Uterus (tissue), 4 donors: Measurements from ENCODE around the gene PACRG. TPM values are rescaled to one million over a fixed set of nuclear protein-coding genes. Genes with fewer than 3 reads are reported as not detected.

Experiments
- DNase-seq, 2 donors: peaks; one replicate each; pipeline ENCODE4 v3.0.0-alpha.2; 2019 to 2020
- H3K27ac ChIP-seq, 2 donors: fragments of 200-600 bp; sonication (generic); 1 replicate in 1 of 2; 2 replicates in 1 of 2; pipeline ENCODE4 v1.5.1; 2016 to 2018
- H3K27me3 ChIP-seq, 2 donors: fragments of 200-600 bp; sonication (generic); one replicate each; pipeline ENCODE4 v1.5.1; 2018 to 2019; ENCODE audit warnings: control low read depth in 1 of 2
- H3K36me3 ChIP-seq, 2 donors: fragments of 200-600 bp; sonication (generic); one replicate each; pipeline ENCODE4 v1.5.1; 2019; ENCODE audit warnings: control low read depth in 1 of 2
- H3K4me1 ChIP-seq, 2 donors: fragments of 200-600 bp; sonication (generic); one replicate each; pipeline ENCODE4 v1.5.1; 2018 to 2019; ENCODE audit warnings: control low read depth in 1 of 2
- H3K4me3 ChIP-seq, 2 donors: fragments of 200-600 bp; sonication (generic); 1 replicate in 1 of 2; 2 replicates in 1 of 2; pipeline ENCODE4 v1.5.1; 2018 to 2019; ENCODE audit warnings: mild to moderate bottlenecking in 1 of 2
- H3K9me3 ChIP-seq, 2 donors: fragments of 200-600 bp; sonication (generic); one replicate each; pipeline ENCODE4 v1.5.1; 2019; ENCODE audit warnings: control low read depth in 1 of 2
- CTCF ChIP-seq, 4 experiments: fragments of 200-600 bp in 2 of 4; fragments of 450-650 bp in 2 of 4; sonication (generic) in 2 of 4; IDR thresholded peaks; one replicate each; pipeline ENCODE4 v1.5.1; 2016 to 2019; ENCODE audit warnings: antibody characterized with exemption in 4 of 4, mild to moderate bottlenecking in 2 of 4, moderate library complexity in 1 of 4
- POLR2A ChIP-seq, 2 donors: fragments of 450-650 bp; IDR thresholded peaks; one replicate each; pipeline ENCODE4 v1.6.1; 2016; ENCODE audit warnings: antibody characterized with exemption in 2 of 2, mild to moderate bottlenecking in 1 of 2, moderate library complexity in 1 of 2
- intact Hi-C: fragments of 100-400 bp; cut with DNase I; formaldehyde crosslinking; loops from one replicate; pipeline ENCODE4 v1.15.1; 2023; ENCODE audit warnings: low total_unique reads
- total RNA-seq, 4 donors: library from RNA; depleted of rRNA in 3 of 4; stranded (reverse); fragments of >200 nt in 3 of 4; gene quantifications; one replicate each; pipeline versions ENCODE4 v1.1.0 to v1.2.4, GENCODE V29; 2014 to 2023
- donor health status: DM: yes; HTN: yes; CAD: no.

The PACRG gene
- total RNA-seq, 4 donors from 2014 or later, result 4.6 to 12.3 (median 7.5) TPM

GRCh38 chr6:163349696-163350095, 621.9 kb downstream of the PACRG start:
- DNase-seq, result no peak
- Histone ChIP-seq H3K27ac (no peak overlapping the region), H3K4me1 (no peaks in the 10 kb centered on the region), H3K27me3 (no peaks in the 10 kb centered on the region), H3K36me3 (no peaks in the 10 kb centered on the region), H3K4me3 (no peak overlapping the region), H3K9me3 (no peaks in the 10 kb centered on the region)
- intact Hi-C loops, result no loop called here
- TF ChIP-seq CTCF (IDR thresholded peaks at IDR 0.05), result no peak
- no peak for TF ChIP-seq POLR2A (IDR thresholded peaks at IDR 0.05)

- H3K27ac ChIP-seq, result no peak overlapping the region
- no peak for DNase-seq
- intact Hi-C loops, result no loop called here
- no peak overlapping the region for H3K4me3 ChIP-seq
- TF ChIP-seq POLR2A (IDR thresholded peaks at IDR 0.05) (no peak), CTCF (IDR thresholded peaks at IDR 0.05) (no peak)
- no peaks in the 10 kb centered on the region for H3K9me3 ChIP-seq
- H3K36me3 ChIP-seq, result no peaks in the 10 kb centered on the region
- no peaks in the 10 kb centered on the region for H3K4me1 ChIP-seq
- no peaks in the 10 kb centered on the region for H3K27me3 ChIP-seq
These were observed 623.2 kb downstream of the PACRG start for GRCh38 chr6:163351013-163351412.

GRCh38 chr6:163352011-163352685, 624.4 kb downstream of the PACRG start:
- no peak overlapping the region for H3K4me3 ChIP-seq
- no peak for DNase-seq
- no peak for TF ChIP-seq POLR2A (IDR thresholded peaks at IDR 0.05)
- no peak for TF ChIP-seq CTCF (IDR thresholded peaks at IDR 0.05)
- no peaks in the 10 kb centered on the region for H3K36me3 ChIP-seq
- intact Hi-C loops, result no loop called here
- no peaks in the 10 kb centered on the region for H3K4me1 ChIP-seq
- H3K27ac ChIP-seq, result no peak overlapping the region
- H3K9me3 ChIP-seq, result no peaks in the 10 kb centered on the region
- no peaks in the 10 kb centered on the region for H3K27me3 ChIP-seq

- TF ChIP-seq CTCF (IDR thresholded peaks at IDR 0.05), result no peak
- no peak for TF ChIP-seq POLR2A (IDR thresholded peaks at IDR 0.05)
- Histone ChIP-seq H3K9me3 (no peaks in the 10 kb centered on the region), H3K4me1 (no peaks in the 10 kb centered on the region), H3K4me3 (no peak overlapping the region), H3K27ac (no peak overlapping the region), H3K27me3 (no peaks in the 10 kb centered on the region), H3K36me3 (no peaks in the 10 kb centered on the region)
- intact Hi-C loops, result no loop called here
- DNase-seq, result no peak
These were observed 625.2 kb downstream of the PACRG start for GRCh38 chr6:163352966-163353365.

- Histone ChIP-seq H3K36me3 (no peaks in the 10 kb centered on the region), H3K9me3 (no peaks in the 10 kb centered on the region), H3K27me3 (no peaks in the 10 kb centered on the region), H3K4me1 (no peaks in the 10 kb centered on the region), H3K4me3 (no peak overlapping the region), H3K27ac (no peak overlapping the region)
- DNase-seq, result no peak
- no peak for TF ChIP-seq CTCF (IDR thresholded peaks at IDR 0.05)
- TF ChIP-seq POLR2A (IDR thresholded peaks at IDR 0.05), result no peak
- intact Hi-C loops, result no loop called here
These were observed 626.3 kb downstream of the PACRG start for GRCh38 chr6:163354085-163354484.
